GM19238 (cell line): Measurements from ENCODE around the gene ZNF17.
"Not testable (repeated sequence)": the region's sequence is repeated elsewhere in the genome, so short reads cannot be mapped to it uniquely, and the experiment has no call there.

Experiments
- DNase-seq: peaks from one replicate; pipeline ENCODE4 v3.0.0; 2011; ENCODE audit warnings: low spot score; ENCODE audit not compliant: insufficient read length

Gene ZNF17

DNA sequence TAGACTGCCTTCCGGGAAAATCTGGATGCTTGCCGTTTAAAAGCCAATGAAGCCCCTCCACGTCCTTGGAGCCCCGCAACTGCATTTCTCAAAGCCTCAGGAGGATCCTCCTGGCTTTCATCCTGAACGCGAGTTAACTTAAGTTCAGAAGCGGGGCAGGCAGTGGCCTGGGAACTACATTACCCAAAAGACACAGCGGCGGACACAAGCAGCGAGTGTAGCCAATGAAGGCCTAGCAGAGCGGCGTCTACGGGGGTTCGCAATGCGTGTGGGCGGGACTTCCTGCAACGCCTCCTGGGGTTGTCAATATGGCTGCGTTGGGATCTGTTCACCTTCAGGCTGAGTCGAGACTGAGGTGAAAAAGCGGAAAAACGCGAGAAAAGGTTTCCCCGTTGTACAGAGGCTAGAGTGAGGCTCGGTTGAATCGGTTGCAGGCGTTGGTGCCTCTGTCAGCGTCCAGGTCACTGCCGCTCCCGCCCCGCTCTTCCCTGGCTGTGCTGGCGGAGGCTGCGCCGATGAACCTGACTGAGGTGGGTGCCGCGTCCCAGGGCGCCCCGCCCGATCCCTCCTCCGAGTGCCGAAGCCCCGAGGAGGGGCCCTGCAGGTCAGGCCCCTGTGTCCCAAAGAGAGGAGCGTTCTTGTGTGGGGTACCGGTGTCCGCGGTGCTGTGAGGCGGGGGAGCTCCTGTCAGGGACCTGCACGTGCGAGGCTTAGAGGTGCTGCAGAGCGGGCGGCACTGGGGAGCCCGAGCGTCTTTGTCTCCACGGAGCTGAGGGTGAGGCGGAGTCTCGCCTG, at the start of gene ZNF17:
TSS of gene ZNF17 (plus strand) at position 285 of the 795 bp plus-strand sequence. CDS start 2,455 bp downstream, outside the sequence.
- DNase-seq: peak; percentile 89

DNA sequence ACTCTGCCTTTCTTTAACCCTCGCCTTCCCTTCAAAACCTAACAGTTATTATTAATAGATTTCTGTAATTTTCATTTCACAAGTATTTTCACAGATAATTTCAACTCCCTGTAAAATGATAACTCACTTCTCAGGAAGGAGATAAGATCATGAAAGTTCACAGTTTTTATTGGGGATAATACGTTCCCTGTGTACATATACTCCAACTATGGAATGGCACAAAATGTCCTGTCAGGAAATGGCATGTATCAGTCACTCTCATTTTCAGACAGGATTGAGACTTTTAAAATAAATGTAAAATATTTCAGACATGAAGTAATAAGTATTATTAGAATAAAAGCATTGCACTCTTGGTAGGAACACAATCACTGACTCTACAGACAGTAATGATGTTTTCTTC, 48.5 kb upstream of the ZNF17 start:
- DNase-seq: no peak

DNA sequence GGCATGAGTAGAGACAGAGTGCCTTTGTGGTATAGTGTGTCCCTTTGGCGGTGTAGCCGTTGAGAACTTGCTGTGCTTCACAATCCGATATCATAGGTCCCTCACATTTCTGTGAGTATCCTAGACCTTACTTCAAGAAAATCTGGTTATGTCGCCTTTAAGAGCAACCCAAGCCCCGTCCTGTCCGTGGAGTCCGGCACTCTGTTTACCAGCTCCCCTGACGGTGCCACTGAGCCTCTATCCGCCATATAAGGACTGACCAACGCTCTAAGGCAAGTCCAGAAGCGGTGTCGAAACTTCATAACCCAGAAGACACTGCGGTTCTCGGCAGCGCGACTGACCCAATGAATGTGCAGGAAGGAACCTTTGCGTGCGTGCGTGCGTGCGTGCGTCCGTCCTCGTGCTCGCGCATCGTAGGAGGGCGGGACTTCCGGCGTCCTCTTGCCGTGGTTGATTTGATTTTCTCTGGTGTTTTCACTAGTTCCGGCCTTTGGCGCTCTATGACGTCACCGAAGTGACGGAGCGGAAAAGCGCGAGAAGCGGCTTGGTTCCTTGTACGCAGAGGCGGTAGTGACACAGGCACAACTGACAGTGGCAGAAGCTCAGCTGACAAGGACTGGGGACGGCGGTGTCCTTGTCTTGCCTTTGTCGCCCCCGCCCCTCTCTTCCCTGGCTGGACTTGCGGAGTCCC, 47.8 kb upstream of the ZNF17 start, which contains the start of the genes TRAPPC2B and ZNF547:
TSS of gene TRAPPC2B (plus strand) at position 555 of the 691 bp plus-strand sequence. CDS start 1,283 bp downstream, outside the sequence.
TSS of gene ZNF547 (plus strand) at position 555 of the 691 bp plus-strand sequence. CDS start 5,005 bp downstream, outside the sequence.
- DNase-seq: peak; percentile 79

DNA sequence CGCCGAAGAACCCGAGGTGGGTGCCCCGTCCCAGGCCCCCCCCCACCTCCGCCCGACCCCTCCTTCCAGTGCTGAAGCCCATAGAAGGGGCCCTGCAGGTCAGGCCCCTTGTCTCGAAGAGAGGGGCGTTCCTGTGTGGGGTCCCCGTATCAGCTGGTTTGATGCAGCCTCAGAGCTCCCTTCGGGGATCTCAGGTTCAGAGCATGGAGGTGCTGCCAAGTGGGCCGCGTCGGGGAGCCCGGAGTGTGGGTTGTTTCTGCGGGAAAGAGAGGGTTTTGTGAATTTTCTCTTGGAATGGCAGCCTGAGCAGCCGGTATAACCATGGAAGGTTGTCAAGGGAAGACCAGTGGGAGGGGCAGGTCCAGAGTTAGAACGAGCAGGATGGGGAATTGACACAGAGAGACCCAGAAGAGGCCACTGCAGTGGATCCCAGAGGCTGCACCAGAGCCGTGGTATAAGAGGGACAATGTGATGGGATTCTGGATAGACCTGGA, 47.2 kb upstream of the ZNF17 start:
- no peak for DNase-seq

- DNase-seq: no peak
Observed at GRCh38 chr19:57366776-57367175, 44.2 kb upstream of the ZNF17 start.

- DNase-seq: no peak
Observed at GRCh38 chr19:57374179-57374578, 36.8 kb upstream of the ZNF17 start.

DNA sequence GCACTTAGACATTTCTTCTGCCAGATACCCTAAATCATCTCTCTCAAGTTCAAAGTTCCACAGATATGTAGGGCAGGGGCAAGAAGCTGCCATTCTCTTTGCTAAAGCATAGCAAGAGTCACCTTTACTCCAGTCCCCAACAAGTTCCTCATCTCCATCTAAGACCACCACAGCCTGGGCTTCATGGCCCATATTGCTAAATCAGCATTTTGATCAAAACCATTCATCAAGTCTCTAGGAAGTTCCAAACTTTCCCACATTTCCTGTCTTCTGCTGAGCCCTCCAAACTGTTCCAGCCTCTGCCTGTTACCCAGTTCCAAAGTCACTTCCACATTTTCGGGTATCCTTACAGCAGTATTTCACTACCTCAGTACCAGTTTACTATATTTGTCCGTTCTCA, 36.3 kb upstream of the ZNF17 start:
- DNase-seq: not testable (repeated sequence)

DNA sequence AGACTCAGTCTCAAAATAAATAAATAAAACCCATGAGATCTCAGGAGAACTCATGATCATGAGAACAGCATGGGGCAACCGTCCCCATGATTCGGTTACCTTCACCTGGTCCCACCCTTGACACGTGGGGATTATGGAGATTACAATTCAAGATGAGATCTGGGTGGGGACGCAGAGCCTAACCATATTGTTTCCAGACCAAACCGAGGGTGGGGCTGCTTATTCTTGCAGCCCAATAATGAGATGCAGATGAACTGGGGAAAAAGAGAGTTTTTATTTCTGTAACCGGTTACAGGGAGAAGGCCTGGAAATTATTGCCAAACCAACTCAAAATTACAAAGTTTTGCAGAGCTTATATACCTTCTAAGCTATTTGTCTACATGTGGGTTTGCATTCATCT, 34.8 kb upstream of the ZNF17 start:
- no peak for DNase-seq

DNA sequence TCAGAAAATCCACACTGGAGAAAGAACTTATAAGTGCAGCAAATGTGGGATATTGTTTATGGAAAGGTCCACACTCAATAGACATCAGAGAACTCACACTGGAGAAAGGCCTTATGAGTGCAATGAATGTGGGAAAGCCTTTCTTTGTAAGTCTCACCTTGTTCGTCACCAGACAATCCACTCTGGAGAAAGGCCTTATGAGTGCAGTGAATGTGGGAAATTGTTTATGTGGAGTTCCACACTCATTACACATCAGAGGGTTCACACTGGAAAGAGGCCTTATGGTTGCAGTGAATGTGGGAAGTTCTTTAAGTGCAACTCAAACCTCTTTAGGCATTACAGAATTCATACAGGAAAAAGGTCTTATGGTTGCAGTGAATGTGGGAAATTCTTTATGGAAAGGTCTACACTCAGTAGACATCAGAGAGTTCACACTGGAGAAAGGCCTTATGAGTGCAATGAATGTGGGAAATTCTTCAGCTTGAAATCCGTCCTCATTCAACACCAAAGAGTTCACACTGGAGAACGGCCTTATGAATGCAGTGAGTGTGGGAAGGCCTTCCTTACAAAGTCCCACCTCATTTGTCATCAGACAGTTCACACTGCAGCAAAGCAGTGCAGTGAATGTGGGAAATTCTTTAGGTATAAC, 33.3 kb upstream of the ZNF17 start:
- DNase-seq: no peak

DNA sequence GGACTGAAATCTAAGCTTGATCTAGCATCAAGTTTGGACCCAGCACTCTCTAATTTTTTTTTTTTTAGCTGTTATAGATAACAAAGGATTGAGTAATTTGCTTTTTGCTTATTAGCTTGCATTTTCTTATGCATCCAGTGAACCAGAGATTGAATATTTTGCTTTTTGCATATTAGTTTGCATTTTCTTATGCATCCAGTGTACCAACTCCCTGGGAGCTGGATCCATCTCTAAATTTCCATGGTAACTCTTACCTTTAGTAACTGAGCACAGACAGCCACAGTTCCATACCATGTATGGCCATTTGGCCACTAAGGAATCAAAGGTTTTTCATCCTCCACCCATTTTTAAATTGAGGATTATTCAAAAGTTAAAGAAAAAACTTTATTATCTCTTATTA, 30.0 kb upstream of the ZNF17 start:
- DNase-seq: no peak

- DNase-seq: no peak
Observed at GRCh38 chr19:57382806-57383488, 28.0 kb upstream of the ZNF17 start.

- no peak for DNase-seq
Observed at GRCh38 chr19:57389194-57389729, 21.7 kb upstream of the ZNF17 start.

- DNase-seq: peak; percentile 81
Observed at GRCh38 chr19:57389730-57390598, 21.0 kb upstream of the ZNF17 start, which contains the start of gene ZNF548. Gene ZNF548, plus strand, starts transcription at chr19:57389854. Its CDS starts 246 bp downstream, at chr19:57390100.

DNA sequence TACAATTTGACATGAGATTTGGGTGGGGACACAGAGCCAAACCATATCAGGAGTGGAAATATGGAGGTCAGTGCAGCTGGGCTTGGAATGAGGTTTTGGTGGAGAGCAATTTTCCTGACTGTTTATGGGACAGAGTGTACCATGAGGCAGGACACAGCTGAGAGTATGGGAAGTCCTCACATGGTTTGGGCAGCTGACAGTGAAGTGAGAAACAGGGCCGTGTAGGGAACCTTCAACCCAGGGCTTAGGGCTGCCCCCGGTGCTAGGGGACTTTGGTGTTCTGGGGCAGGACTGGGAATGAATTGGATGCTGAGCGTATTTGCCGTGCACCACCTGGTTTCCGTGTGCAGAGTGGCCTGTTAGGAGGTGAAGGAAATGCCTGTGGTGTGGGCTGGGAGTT, 15.3 kb upstream of the ZNF17 start:
- no peak for DNase-seq

- no peak for DNase-seq
Observed at GRCh38 chr19:57398868-57399267, 12.1 kb upstream of the ZNF17 start.

- no peak for DNase-seq
Observed at GRCh38 chr19:57403737-57404563, 7.0 kb upstream of the ZNF17 start.

DNA sequence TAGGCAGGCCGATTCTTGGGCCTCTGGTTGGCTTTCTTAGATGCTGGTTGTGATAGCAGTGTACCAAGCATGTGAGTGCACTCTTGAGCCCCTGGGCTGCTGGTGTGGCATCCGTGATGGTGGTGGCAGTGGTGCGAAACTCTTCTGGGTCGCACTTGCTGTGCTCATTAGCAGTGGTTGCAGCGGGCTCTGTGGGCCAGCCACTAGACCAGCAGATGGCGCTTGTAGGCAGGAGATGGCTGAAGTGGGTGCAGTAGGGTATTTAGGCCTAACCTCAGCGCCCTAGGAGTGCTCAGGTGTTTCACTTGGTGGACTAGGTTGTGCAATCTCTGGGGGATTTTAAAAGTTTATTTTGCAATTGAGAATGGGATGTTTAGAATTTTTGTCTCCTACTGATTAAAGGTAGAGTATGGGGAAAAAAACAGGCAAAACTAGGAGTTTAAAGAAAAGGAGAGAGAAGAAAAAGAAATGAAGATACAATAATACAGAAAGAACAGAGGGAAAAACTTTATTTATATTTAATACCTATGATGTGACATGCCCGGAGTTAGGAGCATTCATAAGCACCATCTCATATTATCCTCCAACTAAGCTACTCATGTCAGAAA, 4.3 kb upstream of the ZNF17 start:
- peak; percentile 51 for DNase-seq

DNA sequence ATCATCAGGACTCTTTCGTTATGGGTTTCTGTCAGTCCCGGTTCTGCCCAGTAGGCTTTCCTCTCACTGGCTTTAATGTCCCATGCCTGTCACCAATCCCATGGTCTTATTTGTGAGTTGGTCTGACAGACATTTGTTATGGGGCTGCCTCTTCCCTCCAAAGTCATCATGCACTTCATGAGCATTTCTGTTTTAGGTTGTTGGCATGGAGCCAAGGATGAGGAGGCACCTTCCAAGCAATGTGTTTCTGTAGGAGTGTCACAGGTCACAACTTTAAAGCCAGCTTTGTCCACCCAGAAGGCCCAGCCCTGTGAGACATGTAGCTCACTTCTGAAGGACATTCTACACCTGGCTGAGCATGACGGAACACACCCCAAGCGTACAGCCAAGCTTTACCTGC, 8.5 kb downstream of the ZNF17 start:
- no peak for DNase-seq

DNA sequence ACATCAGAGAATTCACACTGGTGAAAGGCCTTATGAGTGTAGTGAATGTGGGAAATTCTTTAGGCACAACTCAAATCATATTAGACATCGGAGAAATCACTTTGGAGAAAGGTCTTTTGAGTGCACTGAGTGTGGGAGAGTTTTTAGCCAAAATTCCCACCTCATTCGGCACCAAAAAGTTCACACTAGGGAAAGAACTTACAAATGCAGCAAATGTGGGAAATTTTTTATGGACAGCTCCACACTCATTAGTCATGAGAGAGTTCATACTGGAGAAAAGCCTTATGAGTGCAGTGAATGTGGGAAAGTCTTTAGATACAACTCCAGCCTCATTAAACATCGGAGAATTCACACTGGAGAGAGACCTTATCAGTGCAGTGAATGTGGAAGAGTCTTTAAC, 10.1 kb downstream of the ZNF17 start:
- no peak for DNase-seq
